Spleen (tissue), 7 donors: ENCODE results near the gene POLE.

ENCODE experiments used
- CTCF ChIP-seq, 11 experiments: fragments of 200-600 bp in 7 of 11; fragments of 450-650 bp in 4 of 11; sonication (generic) in 4 of 11; IDR thresholded peaks in 8 of 11; conservative IDR thresholded peaks in 3 of 11; 1 replicate in 7 of 11; 2 replicates in 4 of 11; pipeline versions ENCODE4 v1.4.0 to v1.8.0; 2016 to 2021; ENCODE audit warnings: antibody characterized with exemption in 11 of 11, inconsistent platforms in 4 of 11, mild to moderate bottlenecking in 1 of 11
- POLR2A ChIP-seq, 3 donors: fragments of 450-650 bp; IDR thresholded peaks; one replicate each; pipeline ENCODE4 v1.5.1; 2017; ENCODE audit warnings: antibody characterized with exemption in 3 of 3, mild to moderate bottlenecking in 1 of 3
- POLR2AphosphoS5 ChIP-seq, 3 donors: sonication (generic); formaldehyde crosslinking; IDR thresholded peaks; one replicate each; pipeline ENCODE4 v1.5.1; 2017; ENCODE audit warnings: antibody characterized with exemption in 3 of 3
- donor health status: DM: no; HTN: no; CAD: no; lungs with moderate emphysema.
- donor health status: DM: no; HTN: no; CAD: no.
- donor health status: DM: no; HTN: no; CAD: no.

- TF ChIP-seq CTCF (IDR thresholded peaks at IDR 0.05 in 8 of 11, conservative IDR thresholded peaks at IDR 0.05 in 3 of 11), result no peak
- no peak for TF ChIP-seq POLR2AphosphoS5 (IDR thresholded peaks at IDR 0.05)
- no peak for TF ChIP-seq POLR2A (IDR thresholded peaks at IDR 0.05)
Measured at GRCh38 chr12:132577191-132577920, 109.8 kb downstream of the POLE start.
